ENCODE results near the gene PARP6.
"Not testable (repeated sequence)": the region's sequence is repeated elsewhere in the genome, so short reads cannot be mapped to it uniquely, and the experiment has no call there.

The PARP6 gene

DNA sequence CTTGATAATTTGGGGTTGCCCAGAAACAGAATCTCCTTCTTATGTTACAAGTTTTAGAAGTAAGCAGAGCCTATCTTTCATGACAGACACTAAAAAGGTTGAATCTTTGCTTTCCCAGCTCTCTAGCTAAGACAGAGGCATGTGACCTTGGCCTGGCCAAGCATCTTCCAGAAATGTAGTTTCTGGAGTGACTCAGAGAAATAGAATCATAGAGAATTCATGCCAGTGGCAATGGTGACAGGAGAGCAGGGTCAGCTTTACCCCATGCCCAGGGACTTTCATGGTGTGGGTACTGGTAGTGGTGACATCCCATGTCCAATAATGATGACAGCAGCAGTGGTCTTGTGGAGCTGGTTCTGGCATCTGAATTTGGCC, 4.0 kb upstream of the PARP6 start:
- no peak for DNase-seq

DNA sequence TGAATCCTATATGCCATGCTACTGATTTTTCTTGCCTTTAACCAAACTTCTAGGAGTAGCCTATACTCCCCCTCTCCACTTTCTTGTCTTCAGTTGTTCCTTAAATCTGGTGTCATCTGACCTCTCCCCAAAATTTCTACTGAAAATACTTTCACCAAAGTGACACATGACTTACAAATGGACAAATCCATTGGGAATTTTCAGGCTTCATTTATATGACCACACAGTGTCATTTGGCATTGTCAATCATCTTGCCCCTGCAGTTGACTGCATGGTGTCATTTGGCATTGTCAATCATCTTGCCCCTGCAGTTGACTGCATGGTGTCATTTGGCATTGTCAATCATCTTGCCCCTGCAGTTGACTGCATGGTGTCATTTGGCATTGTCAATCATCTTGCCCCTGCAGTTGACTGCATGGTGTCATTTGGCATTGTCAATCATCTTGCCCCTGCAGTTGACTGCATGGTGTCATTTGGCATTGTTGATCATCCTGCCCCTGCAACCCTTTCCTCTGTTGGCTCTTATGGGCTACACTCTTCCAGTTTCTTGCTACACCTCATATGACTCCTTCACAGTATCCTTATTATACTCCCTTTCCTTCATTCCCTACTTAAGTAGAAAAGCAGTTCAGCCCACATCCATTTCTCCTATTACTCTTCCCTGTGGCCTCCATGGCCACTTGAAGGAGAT, 3.4 kb upstream of the PARP6 start:
- not testable (repeated sequence) for DNase-seq

DNA sequence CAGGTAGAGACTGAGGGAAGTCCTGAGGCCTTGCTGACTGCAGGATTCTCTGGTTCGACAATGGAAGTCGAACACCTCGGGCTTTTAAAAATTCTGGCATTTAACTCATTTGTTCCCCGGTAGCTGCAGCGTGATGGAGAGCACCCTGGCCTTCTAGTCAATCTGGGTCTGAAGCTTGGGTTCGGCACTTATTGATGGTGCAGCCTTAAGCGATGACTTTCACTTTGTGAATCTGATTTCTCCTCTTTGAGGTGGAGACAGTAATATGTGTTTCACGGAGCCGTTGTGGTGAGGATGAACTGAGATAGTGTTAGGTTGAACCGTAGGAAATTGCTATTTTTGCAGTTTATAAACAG, 621 bp upstream of the PARP6 start:
- DNase-seq, result no peak

DNA sequence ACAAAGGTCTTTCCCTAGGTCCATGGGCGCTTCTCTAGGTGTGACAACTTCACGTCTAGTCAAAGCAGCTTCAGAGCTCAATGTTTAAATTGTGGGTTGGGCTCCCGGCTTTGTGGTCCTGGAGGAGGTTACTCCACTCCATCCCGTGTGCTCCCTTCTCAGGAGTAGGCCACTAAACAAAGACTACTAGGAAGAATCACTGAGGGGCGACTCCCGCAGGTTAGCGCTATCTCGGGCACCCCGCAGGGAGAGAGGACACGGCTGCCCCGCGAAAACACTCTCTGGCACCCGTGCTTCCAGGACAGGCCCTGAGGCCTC, 500 bp downstream of the PARP6 start:
- peak; percentile 20 for DNase-seq

DNA sequence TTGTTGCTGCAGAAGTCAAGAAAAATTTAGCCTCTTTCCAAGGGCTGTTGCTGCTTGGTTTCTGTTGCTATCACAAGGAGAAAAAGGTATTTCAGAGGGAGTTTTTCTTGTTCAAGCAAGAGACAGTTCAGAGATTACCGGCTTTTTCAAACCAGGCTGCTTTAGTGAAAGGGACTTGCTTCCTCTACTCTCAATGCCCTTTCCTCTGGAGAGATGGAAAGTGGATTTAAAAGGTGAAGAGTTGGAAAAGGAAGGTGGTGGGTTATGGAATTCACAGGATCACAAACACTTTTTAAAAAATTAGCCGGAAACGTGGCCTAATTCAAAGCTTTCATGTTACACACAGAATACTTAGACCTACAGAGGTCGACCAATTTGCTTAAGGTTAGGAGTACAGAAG, 1.1 kb downstream of the PARP6 start:
- no peak for DNase-seq

DNA sequence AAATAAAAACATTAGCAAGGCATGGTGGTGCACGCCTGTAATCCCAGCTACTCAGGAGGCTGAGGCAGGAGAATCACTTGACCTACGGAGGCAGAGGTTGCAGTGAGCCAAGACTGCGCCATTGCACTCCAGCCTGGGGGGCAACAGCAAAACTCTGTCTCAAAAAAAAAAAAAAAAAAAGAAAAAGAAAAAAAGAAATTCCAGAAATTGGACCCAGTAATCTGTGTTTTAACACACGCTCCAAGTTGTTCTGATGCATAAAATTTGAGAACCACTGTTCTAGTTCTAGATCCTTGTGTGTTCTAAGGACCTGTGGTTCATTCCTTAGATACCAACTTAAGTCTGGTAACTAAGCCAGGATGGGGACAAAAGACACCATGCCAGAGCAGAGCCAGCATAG, 2.6 kb downstream of the PARP6 start:
- DNase-seq, result no peak

DNA sequence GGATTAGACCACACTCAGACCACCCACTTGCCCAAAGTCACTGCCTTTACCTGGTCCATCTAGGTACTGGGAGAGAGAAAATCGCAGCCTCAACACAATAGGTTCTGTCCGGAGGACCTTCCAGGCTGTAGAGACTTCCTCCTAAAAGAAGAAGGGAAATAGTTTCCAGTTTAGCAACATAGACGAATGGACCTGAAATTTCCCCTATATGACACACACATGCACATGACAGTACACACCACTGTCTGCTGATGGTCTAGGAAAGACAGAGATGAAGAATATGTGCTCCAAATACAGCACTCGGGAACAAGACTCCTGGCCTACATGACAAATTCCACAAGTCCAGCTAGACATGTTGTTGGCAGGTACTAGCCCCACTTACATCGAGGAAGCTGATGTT, 7.3 kb downstream of the PARP6 start:
- DNase-seq, result no peak

DNA sequence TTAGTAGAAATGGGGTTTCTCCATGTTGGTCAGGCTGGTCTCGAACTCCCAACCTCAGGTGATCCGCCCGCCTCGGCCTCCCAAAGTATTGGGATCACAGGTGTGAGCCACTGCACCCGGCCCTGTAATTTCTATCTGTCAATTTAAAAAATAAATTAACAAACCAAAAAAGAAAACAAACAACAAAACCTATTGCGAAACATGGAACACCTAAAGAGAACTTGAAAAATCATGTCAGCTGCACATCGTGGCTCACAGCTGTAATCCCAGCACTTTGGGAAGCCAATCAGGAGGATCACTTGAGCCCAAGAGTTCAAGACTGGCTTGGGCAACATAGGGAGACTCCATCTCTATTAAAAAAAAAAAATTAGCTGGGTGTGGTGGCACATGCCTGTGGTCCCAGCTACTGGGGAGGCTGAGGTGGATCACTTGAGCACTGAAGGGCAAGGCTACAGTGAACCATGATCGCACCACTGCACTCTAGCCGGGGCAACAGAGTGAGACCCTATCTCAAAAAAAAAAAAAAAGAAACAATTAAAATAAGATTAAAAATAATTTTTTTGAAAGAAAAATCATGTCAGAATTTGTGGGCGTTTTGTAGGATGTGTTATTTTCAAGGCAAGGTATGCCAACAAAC, 19.6 kb downstream of the PARP6 start:
- DNase-seq, result no peak

DNA sequence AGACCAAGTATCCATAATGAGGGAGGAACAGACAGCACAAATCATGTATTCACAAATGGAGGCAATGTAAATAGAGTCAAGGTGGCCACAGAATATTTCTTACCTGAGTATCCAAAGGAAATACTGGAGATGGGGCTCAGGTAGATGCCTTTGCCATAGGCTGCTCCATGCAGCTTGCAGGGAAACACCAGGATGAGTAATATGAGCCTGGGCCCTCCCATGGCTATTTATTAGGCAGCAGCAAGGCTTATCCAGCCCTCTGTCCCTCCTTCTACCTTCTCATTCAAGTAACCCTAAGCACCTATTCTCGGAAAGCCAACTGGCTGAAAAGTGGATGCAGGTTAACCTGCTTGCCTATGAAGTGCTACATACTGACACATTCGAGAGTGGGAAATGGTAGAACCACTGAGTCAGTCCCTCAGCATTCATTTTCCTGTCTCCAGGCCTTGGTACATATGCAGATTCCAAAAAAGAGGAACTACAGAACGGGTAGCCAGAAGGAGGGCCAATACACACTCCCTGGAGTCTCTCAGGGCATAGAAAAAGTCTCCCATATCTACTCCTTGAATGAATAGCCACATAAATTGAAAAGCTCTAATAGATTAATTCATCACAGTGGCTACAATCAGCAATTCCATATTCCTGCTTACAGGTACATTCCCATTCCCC, 23.1 kb downstream of the PARP6 start:
- no peak for DNase-seq

DNA sequence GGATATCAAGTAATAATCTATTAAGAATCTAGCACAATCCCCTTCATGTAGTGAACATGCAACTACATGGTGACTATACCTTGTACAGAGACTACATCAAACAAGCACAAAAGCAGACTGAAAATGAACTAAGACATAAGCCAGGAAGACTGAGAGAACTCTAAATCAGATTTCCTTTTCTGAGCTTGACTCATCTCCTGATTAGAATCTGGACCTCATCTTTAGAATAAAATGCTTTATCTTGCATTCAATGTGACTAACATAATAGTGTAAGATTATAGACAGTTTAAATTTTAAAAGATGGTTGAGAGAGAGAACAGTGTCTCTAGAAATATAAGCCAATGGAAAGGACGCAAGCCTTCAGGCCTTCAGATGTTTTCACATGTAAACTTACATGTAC, 23.8 kb downstream of the PARP6 start:
- DNase-seq, result no peak

DNA sequence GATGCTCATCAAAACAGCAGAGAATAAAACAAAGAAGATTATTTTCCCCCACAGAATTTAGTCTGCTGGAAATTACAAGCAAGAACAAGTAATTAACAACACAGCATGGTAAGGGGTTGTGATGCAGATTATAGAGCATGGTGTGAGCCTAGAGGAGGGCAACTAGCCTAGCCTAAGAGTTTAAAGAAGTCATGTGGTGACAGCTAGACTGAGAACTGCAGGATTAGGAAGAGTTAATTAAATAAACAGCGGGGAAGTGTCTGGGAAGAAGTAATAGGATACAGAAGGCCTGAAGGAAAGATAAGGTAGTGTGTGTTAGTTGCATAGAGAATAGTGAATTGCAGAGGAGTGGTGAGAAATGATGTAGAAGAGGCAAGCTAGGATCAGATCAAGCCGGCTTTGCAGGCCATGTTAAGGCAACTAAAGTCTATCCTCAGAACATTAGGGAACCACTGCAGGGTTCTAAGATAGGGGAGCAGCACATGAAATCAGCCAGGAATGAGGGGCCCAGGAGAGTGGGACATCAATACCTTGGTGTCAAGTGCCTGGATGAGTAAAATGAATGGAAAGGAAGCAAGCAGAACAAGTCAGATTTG, 29.5 kb downstream of the PARP6 start:
- no peak for DNase-seq

DNA sequence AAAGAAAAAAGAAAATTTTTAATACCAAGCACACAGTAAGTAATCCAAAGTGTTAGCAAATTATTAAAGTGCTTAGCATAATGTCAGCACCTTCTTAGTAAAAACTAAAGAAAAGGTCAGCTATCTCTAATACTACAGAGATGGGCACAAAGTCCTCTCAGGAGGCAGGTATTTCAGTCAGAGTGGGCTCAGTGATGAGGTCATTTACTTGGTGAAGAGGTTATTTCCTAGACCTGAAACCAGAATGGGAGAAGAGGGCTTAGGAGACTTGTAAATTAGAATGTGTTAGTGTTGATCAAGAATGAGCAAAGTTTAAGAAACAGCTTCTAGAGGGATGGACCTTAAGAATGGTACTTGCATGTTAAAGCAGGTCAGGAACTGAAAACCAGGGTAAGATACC, 32.7 kb downstream of the PARP6 start:
- no peak for DNase-seq

DNA sequence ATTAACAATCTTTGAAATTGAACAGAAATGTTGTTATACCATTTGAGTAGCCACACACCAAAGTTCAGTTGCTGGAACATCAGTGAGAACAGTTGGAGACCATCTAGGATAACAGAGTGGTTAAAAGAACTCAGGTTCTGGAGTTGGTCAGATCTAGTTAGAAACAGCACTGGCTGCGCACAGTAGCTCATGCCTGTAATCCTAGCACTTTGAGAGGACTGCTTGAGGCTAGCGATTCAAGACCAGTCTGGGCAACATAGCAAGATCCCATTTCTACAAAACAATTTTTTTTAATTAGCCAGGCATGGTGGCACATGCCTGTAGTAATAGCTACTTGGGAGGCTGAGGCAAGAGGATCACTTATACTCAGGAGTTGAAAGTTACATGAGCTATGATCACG, 33.8 kb downstream of the PARP6 start:
- no peak for DNase-seq

DNA sequence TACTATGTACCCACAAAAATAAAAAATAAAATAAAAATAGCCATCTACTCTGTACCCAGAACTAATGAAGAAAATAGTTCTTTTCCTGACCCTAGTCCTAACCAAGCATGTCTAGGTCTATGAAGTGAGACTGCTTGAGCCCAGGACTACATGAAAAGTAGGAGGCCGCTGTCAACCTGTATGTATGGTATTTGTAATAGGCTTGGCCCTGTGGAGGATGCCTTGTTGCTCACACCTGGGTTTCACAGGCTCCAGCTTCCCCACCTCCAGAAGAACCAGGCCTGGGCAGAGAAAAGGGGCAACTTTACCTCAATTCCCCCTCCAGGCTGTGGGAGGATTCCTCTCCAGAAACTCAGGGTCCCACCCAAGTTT, 34.5 kb downstream of the PARP6 start:
- DNase-seq, result no peak

DNA sequence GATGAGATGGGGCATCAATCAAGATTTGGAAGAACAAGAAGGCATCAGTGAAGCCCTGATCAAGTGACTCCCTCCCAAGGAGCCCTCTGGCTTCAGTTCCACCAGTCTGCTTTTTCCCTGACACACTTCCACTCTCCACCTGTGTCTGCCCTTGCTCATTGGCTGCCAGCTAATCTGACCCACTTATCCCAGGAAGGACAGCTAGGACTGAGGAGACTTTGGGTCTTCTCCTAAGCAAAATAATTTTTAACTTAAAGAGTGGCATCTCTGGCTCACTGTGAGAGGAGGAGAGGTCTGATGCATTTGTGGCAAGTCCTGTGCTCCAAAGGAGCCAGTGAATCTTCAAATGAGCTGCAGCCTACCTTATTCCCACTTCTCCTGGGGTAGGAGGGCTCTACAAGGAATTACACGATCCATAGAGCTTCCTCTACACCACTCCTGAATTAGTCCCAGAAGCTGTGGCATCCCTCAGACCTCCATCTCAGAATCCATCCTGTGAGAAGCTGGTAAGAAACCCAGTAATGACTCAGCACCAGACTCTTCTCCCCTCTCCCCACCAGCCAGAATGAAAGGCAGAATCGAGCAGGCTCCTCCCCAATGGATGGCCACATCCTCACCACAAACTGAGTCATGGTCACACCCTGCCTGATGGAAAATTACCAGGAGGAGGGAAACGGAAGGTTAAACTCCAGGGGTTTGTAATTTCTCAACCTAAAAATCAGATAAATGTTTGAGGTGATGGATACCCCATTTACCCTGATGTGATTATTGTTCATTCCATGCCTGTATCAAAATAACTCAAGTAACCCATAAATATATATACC, 35.1 kb downstream of the PARP6 start:
- DNase-seq, result peak; percentile 30

DNA sequence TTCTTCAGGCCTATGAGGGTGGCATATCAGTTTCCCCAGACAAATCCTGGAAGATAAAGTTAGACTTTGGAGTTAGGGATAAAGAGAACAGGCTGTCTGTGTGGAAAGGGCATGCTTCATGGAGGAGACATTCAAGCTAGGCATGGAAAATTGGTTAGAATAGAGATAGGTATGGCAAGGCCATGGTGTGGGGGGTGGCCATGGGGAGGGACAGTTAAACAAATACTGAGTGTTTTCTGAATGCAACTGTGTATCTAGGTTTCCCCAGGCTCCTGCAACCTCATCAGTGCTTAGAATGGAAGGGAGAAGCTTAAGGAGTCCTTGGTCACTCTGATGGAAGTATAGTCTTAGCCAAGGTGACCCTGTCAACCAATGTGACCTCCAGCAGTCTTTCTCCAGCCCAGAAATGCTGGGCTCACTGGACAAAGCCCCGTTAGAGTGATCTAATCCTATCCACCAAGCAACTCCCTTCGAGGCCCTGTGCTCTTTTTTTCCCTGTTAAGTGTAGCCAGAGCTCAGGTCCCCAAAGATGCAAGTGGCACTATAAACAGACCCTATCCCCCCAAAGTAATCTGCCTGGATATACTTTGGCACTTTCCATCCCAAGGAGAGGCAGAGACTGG, 35.9 kb downstream of the PARP6 start:
- DNase-seq, result no peak

DNA sequence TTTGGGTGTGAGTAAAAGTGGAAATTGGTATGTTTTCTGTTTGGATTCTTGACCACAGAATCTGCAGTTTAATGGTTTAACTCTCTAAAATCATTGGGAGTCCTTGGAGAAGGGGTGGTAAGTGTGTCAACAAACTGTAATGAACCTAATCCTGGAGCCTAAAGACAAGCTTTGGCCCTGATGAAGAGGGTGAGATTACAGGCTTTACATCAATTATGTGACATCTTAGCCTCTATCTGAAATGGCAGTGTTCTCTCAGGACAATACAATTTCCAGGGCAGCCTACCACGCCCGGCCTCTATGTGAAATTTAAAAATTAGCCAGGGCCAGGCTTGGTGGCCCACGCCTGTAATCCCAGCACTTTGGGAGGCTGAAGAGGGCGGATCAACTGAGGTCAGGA, 37.1 kb downstream of the PARP6 start:
- no peak for DNase-seq

DNA sequence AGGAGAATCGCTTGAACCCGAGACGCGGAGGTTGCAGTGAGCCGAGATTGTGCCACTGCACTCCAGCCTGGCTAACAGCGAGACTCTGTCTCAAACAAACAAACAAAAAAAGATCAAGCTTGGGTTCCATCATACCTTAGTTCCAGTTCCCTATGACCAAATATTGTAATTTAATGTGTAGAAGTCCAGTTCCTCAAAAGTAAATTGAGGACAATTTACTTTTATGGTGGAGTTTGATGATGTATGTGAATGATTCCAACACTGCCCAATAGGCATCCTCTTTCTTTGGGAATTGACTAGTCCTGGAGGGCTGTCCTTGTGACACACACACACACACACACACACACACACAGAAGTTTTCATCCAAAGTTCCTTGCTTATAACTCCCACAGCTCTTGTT, 38.6 kb downstream of the PARP6 start:
- DNase-seq, result no peak

DNA sequence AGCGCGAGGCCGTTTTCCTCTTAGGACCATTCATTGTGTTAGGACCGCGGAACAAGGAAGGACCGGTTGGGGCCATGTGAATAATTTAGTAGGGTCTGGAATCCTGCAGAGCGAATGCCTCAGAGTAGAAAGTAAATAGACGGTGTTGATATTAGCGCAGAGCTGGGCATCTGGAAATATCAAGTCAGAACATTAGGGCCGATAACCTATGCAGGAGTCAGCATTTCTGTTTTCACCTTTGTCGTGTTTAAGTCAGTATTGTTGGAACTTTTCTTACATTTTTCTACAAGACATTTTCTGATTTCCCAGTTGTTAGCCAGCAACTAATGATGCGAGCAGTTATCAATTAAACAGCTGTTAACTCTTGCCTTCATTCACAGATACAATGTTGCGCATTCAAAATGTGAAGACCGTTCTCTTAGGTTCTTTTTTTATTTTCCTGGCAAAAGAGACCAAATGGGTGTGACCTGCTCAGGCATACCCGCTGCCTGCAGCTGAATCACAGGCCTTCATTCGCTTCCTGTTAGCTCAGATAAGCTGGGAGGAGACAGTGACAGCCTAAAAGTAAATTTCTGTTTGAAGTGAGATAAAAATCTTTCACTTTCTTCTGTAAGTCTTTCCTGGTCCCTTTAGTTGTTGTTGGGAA, 40.4 kb downstream of the PARP6 start:
- peak; percentile 51 for DNase-seq

DNA sequence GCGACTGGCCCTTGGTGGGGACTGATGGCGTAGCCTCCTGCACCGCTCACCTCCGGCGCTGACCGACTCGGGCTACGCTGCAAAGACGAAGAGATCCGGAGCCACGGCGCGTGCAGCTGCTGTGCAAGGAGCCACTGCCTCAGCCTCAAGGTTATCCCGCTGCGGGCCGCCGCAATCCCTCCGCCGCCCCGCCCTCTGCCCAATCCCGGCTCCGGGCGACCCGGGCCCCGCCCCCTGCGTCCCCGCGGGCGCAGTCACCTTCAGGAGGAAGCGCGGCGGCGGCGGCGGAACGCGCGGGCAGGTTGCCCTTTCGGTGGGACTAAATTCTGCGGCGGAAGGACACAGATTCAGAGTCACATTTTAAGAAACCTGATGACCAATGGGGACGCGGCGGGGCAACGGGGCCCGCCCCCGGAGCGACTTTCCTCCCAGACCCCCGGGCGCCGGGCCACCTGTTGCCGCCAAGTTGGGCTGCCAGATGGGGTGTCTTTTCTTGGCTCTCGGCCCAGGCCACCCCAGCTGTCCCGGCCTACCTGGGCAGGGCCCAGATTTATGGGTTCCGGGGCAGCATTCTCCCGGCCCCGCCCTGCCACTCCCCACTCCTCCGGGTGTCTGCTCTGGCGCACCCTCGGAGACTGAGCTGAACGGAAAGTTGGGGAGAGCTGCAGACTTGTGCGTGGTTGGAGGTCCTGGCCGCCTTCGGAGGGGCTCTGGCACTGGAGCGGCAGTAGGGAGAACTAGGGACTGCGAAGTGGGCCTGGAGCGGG, 41.1 kb downstream of the PARP6 start, which contains the start of gene PKM:
PKM (minus strand) TSS at position 125 of the 767 bp plus-strand sequence. CDS start 12,093 bp downstream, outside the sequence.
- DNase-seq, result peak; percentile 91

All from activated CD4-positive, alpha-beta T cell treated with anti-CD3 and anti-CD28 coated beads, Interleukin-2, amount 50 U/mL, for 1 hour (primary cell).